HepG2 (cell line): Measurements from ENCODE around the gene MIA2. TPM values are rescaled to one million over a fixed set of nuclear protein-coding genes. Genes with fewer than 3 reads are reported as not detected.

ENCODE experiments used
- JARID2 ChIP-seq: sonication (generic); formaldehyde crosslinking; IDR thresholded peaks from 2 replicates; pipeline ENCODE4 v1.8.1; 2023; ENCODE audit warnings: missing genetic modification reagents, inconsistent platforms; ENCODE audit not compliant: insufficient replicate concordance
- KDM5A ChIP-seq: fragments of 200-600 bp; sonication (generic); IDR thresholded peaks from 2 replicates; pipeline ENCODE4 v1.7.0; 2018; ENCODE audit warnings: antibody characterized with exemption, mild to moderate bottlenecking, low read length, borderline replicate concordance
- KLF6 ChIP-seq: IDR thresholded peaks from 2 replicates; pipeline ENCODE4 v1.8.0; 2016; ENCODE audit warnings: missing biosample characterization, missing genetic modification reagents
- MIXL1 ChIP-seq: IDR thresholded peaks from 2 replicates; pipeline ENCODE4 v1.6.1; 2016
- PITX1 ChIP-seq: sonication (generic); formaldehyde crosslinking; IDR thresholded peaks from 2 replicates; pipeline ENCODE4 v1.5.1; 2020; ENCODE audit warnings: mild to moderate bottlenecking, missing genetic modification reagents
- RFX1 ChIP-seq: fragments of 450-650 bp; IDR thresholded peaks from 2 replicates; pipeline ENCODE4 v1.6.1; 2017
- SRSF1 ChIP-seq: fragments of 200-400 bp; formaldehyde crosslinking; optimal IDR thresholded peaks from 2 replicates; pipeline ENCODE3; 2017; ENCODE audit warnings: mild to moderate bottlenecking, low read depth, low read length, moderate library complexity
- ZNF274 ChIP-seq: sonication (generic); formaldehyde crosslinking; IDR thresholded peaks from 2 replicates; pipeline ENCODE4 v1.5.1; 2020; ENCODE audit warnings: mild to moderate bottlenecking, missing genetic modification reagents
- ZNF44 ChIP-seq: sonication (generic); formaldehyde crosslinking; IDR thresholded peaks from 2 replicates; pipeline ENCODE4 v1.5.1; 2020; ENCODE audit warnings: mild to moderate bottlenecking, missing genetic modification reagents
- ZNF501 ChIP-seq: sonication (generic); formaldehyde crosslinking; IDR thresholded peaks from 2 replicates; pipeline ENCODE4 v1.5.1; 2020; ENCODE audit warnings: mild to moderate bottlenecking, moderate library complexity, missing genetic modification reagents
- ZNF841 ChIP-seq: sonication (generic); formaldehyde crosslinking; IDR thresholded peaks from 2 replicates; pipeline ENCODE4 v1.8.1; 2023; ENCODE audit warnings: missing genetic modification reagents, borderline replicate concordance
- polyA plus RNA-seq, 8 experiments: library from polyadenylated mRNA; depleted of rRNA in 3 of 8; stranded (reverse) in 7 of 8; unstranded in 1 of 8; fragments of >200 nt; fragmentation: Illumina TruSeq in 4 of 8; extraction: Trizol in 4 of 8; gene quantifications; 2 replicates each; pipeline versions ENCODE4 v1.2.1 to v1.2.3, GENCODE V29; 2011 to 2016; ENCODE audit warnings: low read depth in 4 of 8, missing spikeins in 1 of 8, mixed read lengths in 1 of 8; ENCODE audit not compliant: insufficient read depth in 1 of 8
- total RNA-seq, 5 experiments: library from RNA; depleted of rRNA; stranded (reverse); fragments of >200 nt; fragmentation: Illumina TruSeq; extraction: Trizol; gene quantifications; 2 replicates each; pipeline ENCODE4 v1.2.3, GENCODE V29; 2016; ENCODE audit warnings: low read depth in 1 of 5
- TF ChIP-seq, protein P1 (sequence below): sonication (generic); formaldehyde crosslinking; IDR thresholded peaks from 2 replicates; pipeline ENCODE4; 2020; ENCODE audit warnings: missing genetic modification reagents, mild to moderate bottlenecking, borderline replicate concordance
- TF ChIP-seq, protein P2 (sequence below): sonication (generic); formaldehyde crosslinking; IDR thresholded peaks from 2 replicates; pipeline ENCODE4 v1.4.0; 2020; ENCODE audit warnings: missing genetic modification reagents
- TF ChIP-seq, protein P3 (sequence below): IDR thresholded peaks from 2 replicates; pipeline ENCODE4 v1.4.0; 2020; ENCODE audit warnings: mild to moderate bottlenecking, missing genetic modification reagents
- TF ChIP-seq, protein P4 (sequence below): sonication (generic); formaldehyde crosslinking; IDR thresholded peaks from 2 replicates; pipeline ENCODE4 v1.5.0; 2020; ENCODE audit warnings: mild to moderate bottlenecking, missing genetic modification reagents, moderate library complexity
- TF ChIP-seq, protein P5 (sequence below): sonication (generic); formaldehyde crosslinking; IDR thresholded peaks from 2 replicates; pipeline ENCODE4 v1.4.0; 2020; ENCODE audit warnings: mild to moderate bottlenecking, missing genetic modification reagents, borderline replicate concordance

MIA2 gene
- total and polyA plus RNA-seq, 2 of the 13 experiments (the other 11 are each of a cell fraction or from before 2014, with no cell fraction given), result 134 to 158 TPM

DNA sequence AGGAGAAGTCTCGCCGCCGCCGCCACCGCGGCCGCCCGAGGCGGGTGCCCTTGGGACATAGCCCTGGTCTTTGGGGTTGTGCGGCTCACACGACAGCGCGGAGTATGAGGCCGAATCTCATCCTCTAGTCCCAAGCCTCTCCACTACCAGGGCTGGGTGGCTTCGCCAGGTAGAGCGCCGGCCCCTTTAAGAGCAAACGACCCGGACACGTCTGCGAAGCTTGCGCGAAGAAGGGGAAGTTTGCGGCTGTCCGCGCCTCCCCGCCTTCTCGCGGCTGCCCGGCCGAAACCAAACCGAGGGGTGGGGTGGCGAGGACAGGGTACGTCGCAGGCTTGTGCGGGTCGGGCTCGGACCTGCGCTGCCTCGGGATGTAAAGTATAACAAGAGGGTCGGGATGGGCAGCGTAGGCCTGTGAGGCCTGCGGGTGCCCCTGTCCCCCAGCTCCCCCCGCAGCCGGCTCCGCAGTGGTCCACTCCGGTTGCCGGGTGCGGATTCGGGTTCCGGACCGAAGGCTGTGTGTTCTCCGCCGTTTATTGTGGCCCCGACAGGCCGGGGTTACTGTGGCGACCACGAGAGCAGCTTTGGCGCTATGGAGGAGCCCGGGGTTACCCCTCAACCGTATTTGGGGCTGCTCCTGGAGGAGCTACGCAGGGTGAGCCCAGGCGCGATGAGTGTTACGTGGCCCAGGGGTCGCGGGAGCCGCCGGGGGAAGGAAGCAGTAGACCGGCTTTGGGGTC, 33.3 kb downstream of the MIA2 start (continued):
- TF ChIP-seq, protein P1, sequence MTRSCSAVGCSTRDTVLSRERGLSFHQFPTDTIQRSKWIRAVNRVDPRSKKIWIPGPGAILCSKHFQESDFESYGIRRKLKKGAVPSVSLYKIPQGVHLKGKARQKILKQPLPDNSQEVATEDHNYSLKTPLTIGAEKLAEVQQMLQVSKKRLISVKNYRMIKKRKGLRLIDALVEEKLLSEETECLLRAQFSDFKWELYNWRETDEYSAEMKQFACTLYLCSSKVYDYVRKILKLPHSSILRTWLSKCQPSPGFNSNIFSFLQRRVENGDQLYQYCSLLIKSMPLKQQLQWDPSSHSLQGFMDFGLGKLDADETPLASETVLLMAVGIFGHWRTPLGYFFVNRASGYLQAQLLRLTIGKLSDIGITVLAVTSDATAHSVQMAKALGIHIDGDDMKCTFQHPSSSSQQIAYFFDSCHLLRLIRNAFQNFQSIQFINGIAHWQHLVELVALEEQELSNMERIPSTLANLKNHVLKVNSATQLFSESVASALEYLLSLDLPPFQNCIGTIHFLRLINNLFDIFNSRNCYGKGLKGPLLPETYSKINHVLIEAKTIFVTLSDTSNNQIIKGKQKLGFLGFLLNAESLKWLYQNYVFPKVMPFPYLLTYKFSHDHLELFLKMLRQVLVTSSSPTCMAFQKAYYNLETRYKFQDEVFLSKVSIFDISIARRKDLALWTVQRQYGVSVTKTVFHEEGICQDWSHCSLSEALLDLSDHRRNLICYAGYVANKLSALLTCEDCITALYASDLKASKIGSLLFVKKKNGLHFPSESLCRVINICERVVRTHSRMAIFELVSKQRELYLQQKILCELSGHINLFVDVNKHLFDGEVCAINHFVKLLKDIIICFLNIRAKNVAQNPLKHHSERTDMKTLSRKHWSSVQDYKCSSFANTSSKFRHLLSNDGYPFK, result peak; percentile 92
- TF ChIP-seq, protein P2, sequence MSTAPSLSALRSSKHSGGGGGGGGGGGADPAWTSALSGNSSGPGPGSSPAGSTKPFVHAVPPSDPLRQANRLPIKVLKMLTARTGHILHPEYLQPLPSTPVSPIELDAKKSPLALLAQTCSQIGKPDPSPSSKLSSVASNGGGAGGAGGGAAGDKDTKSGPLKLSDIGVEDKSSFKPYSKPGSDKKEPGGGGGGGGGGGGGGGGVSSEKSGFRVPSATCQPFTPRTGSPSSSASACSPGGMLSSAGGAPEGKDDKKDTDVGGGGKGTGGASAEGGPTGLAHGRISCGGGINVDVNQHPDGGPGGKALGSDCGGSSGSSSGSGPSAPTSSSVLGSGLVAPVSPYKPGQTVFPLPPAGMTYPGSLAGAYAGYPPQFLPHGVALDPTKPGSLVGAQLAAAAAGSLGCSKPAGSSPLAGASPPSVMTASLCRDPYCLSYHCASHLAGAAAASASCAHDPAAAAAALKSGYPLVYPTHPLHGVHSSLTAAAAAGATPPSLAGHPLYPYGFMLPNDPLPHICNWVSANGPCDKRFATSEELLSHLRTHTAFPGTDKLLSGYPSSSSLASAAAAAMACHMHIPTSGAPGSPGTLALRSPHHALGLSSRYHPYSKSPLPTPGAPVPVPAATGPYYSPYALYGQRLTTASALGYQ, result peak; percentile 89; the same call in 1 of the 2 replicates
- TF ChIP-seq ZNF44 (CRISPR knock-in tag) (no peak), RFX1 (peak; percentile 58; the same call in 1 of the 2 replicates), MIXL1 (no peak; the same call in 1 of the 2 replicates), ZNF274 (CRISPR knock-in tag) (peak; percentile 85), KLF6 (CRISPR knock-in tag) (no peak; the same call in none of the 2 replicates), JARID2 (CRISPR knock-in tag) (peak; percentile 97), ZNF501 (CRISPR knock-in tag) (peak; percentile 100), ZNF841 (CRISPR knock-in tag) (peak; percentile 89; the same call in 1 of the 2 replicates), KDM5A (no peak; the same call in 1 of the 2 replicates), PITX1 (CRISPR knock-in tag) (peak; percentile 69; the same call in 1 of the 2 replicates), SRSF1 (no peak)
- TF ChIP-seq, protein P3, sequence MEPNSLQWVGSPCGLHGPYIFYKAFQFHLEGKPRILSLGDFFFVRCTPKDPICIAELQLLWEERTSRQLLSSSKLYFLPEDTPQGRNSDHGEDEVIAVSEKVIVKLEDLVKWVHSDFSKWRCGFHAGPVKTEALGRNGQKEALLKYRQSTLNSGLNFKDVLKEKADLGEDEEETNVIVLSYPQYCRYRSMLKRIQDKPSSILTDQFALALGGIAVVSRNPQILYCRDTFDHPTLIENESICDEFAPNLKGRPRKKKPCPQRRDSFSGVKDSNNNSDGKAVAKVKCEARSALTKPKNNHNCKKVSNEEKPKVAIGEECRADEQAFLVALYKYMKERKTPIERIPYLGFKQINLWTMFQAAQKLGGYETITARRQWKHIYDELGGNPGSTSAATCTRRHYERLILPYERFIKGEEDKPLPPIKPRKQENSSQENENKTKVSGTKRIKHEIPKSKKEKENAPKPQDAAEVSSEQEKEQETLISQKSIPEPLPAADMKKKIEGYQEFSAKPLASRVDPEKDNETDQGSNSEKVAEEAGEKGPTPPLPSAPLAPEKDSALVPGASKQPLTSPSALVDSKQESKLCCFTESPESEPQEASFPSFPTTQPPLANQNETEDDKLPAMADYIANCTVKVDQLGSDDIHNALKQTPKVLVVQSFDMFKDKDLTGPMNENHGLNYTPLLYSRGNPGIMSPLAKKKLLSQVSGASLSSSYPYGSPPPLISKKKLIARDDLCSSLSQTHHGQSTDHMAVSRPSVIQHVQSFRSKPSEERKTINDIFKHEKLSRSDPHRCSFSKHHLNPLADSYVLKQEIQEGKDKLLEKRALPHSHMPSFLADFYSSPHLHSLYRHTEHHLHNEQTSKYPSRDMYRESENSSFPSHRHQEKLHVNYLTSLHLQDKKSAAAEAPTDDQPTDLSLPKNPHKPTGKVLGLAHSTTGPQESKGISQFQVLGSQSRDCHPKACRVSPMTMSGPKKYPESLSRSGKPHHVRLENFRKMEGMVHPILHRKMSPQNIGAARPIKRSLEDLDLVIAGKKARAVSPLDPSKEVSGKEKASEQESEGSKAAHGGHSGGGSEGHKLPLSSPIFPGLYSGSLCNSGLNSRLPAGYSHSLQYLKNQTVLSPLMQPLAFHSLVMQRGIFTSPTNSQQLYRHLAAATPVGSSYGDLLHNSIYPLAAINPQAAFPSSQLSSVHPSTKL (CRISPR knock-in tag), result peak; percentile 74
- TF ChIP-seq, protein P4, sequence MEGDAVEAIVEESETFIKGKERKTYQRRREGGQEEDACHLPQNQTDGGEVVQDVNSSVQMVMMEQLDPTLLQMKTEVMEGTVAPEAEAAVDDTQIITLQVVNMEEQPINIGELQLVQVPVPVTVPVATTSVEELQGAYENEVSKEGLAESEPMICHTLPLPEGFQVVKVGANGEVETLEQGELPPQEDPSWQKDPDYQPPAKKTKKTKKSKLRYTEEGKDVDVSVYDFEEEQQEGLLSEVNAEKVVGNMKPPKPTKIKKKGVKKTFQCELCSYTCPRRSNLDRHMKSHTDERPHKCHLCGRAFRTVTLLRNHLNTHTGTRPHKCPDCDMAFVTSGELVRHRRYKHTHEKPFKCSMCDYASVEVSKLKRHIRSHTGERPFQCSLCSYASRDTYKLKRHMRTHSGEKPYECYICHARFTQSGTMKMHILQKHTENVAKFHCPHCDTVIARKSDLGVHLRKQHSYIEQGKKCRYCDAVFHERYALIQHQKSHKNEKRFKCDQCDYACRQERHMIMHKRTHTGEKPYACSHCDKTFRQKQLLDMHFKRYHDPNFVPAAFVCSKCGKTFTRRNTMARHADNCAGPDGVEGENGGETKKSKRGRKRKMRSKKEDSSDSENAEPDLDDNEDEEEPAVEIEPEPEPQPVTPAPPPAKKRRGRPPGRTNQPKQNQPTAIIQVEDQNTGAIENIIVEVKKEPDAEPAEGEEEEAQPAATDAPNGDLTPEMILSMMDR, result no peak
- TF ChIP-seq, protein P5, sequence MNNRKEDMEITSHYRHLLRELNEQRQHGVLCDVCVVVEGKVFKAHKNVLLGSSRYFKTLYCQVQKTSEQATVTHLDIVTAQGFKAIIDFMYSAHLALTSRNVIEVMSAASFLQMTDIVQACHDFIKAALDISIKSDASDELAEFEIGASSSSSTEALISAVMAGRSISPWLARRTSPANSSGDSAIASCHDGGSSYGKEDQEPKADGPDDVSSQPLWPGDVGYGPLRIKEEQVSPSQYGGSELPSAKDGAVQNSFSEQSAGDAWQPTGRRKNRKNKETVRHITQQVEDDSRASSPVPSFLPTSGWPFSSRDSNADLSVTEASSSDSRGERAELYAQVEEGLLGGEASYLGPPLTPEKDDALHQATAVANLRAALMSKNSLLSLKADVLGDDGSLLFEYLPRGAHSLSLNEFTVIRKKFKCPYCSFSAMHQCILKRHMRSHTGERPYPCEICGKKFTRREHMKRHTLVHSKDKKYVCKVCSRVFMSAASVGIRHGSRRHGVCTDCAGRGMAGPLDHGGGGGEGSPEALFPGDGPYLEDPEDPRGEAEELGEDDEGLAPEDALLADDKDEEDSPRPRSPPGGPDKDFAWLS (CRISPR knock-in tag), result 0 out of 2 replicates have a peak, but pooled peaks have one; percentile 10
